OCI-LY3 (cell line): Measurements from ENCODE around the gene KDELR3.

Source experiments
- H2AFZ ChIP-seq: fragments of 200-600, 300-600 bp; shearing (Covaris generic); 2 replicates; pipeline ENCODE4 v1.6.0; 2014; ENCODE audit warnings: antibody characterized with exemption, low read depth, low read length
- H3K27ac ChIP-seq: fragments of 200-600, 300-600 bp; sonication (generic); 2 replicates; pipeline ENCODE4 v1.5.1; 2014; ENCODE audit warnings: mild to moderate bottlenecking, low read length, moderate library complexity, mixed read lengths
- H3K27me3 ChIP-seq: fragments of 200-600, 300-600 bp; sonication (generic); 2 replicates; pipeline ENCODE4 v1.6.1; 2014; ENCODE audit warnings: low read depth, low read length, mixed read lengths
- H3K36me3 ChIP-seq: fragments of 200-600, 300-600 bp; sonication (generic); replicated peaks from 2 replicates; pipeline ENCODE3; 2014; ENCODE audit warnings: low read depth, low read length, mixed read lengths
- H3K4me1 ChIP-seq: fragments of 300-600, 200-600 bp; sonication (generic); 2 replicates; pipeline ENCODE4 v1.6.1; 2014; ENCODE audit warnings: low read length, mixed read lengths
- H3K4me2 ChIP-seq: fragments of 200-600, 300-600 bp; sonication (generic); 2 replicates; pipeline ENCODE4 v1.6.1; 2014; ENCODE audit warnings: low read length, mixed read lengths
- H3K4me3 ChIP-seq: fragments of 300-600, 200-600 bp; sonication (generic); 2 replicates; pipeline ENCODE4 v1.5.1; 2014; ENCODE audit warnings: antibody characterized with exemption, mild to moderate bottlenecking, low read length, moderate library complexity
- H3K79me2 ChIP-seq: fragments of 300-600, 200-600 bp; shearing (Covaris generic); 2 replicates; pipeline ENCODE4 v1.6.1; 2014; ENCODE audit warnings: mild to moderate bottlenecking, low read length, mixed read lengths
- H3K9ac ChIP-seq: fragments of 300-600, 200-600 bp; shearing (Covaris generic); 2 replicates; pipeline ENCODE4 v1.6.0; 2014; ENCODE audit warnings: mild to moderate bottlenecking, low read length, moderate library complexity
- H3K9me3 ChIP-seq: fragments of 200-600, 300-600 bp; shearing (Covaris generic); 2 replicates; pipeline ENCODE4 v1.6.1; 2014; ENCODE audit warnings: low read length, mixed read lengths; ENCODE audit not compliant: insufficient read depth
- H4K20me1 ChIP-seq: fragments of 200-600, 300-600 bp; sonication (generic); 2 replicates; pipeline ENCODE4 v1.6.1; 2016; ENCODE audit warnings: low read length, mixed read lengths; ENCODE audit not compliant: insufficient read depth
- CTCF ChIP-seq: fragments of 200-600, 300-600 bp; sonication (generic); IDR thresholded peaks from 2 replicates; pipeline ENCODE4 v1.5.1; 2014; ENCODE audit warnings: antibody characterized with exemption, low read length, low read depth
- EZH2phosphoT487 ChIP-seq: fragments of 200-600 bp; shearing (Covaris generic); IDR thresholded peaks from 2 replicates; pipeline ENCODE4 v1.6.1; 2018; ENCODE audit warnings: antibody characterized with exemption, mixed run types, low read depth

Gene KDELR3

GRCh38 chr22:38464992-38465672 is 2.8 kb upstream of the KDELR3 start:
- TF ChIP-seq CTCF (no peak), EZH2phosphoT487 (no peak)
- Histone ChIP-seq H3K79me2 (no peaks in the 10 kb centered on the region), H2AFZ (no peak overlapping the region), H3K9me3 (no peaks in the 10 kb centered on the region), H3K36me3 (no peaks in the 10 kb centered on the region), H3K4me2 (no peak overlapping the region), H3K27me3 (peaks cover 31% of the 10 kb centered on the region), H3K9ac (no peak overlapping the region), H3K4me3 (no peak overlapping the region), H3K4me1 (no peaks in the 10 kb centered on the region), H3K27ac (no peak overlapping the region), H4K20me1 (no peaks in the 10 kb centered on the region)

- Histone ChIP-seq H3K4me2 (no peak overlapping the region), H3K9ac (no peak overlapping the region), H3K27me3 (peaks cover 23% of the 10 kb centered on the region), H3K4me1 (no peaks in the 10 kb centered on the region), H3K4me3 (no peak overlapping the region), H4K20me1 (no peaks in the 10 kb centered on the region), H3K27ac (no peak overlapping the region), H3K36me3 (no peaks in the 10 kb centered on the region), H3K9me3 (no peaks in the 10 kb centered on the region), H3K79me2 (no peaks in the 10 kb centered on the region), H2AFZ (no peak overlapping the region)
- TF ChIP-seq EZH2phosphoT487 (no peak), CTCF (no peak)
These were observed 2.0 kb upstream of the KDELR3 start for GRCh38 chr22:38465673-38466490.

- no peaks in the 10 kb centered on the region for H4K20me1 ChIP-seq
- no peaks in the 10 kb centered on the region for H3K36me3 ChIP-seq
- H3K79me2 ChIP-seq = no peaks in the 10 kb centered on the region
- peak overlapping the region; percentile 78 for H3K4me2 ChIP-seq
- H3K4me1 ChIP-seq = no peaks in the 10 kb centered on the region
- peak overlapping the region; percentile 76 for H3K4me3 ChIP-seq
- peaks cover 19% of the 10 kb centered on the region for H3K27me3 ChIP-seq
- H3K9me3 ChIP-seq = no peaks in the 10 kb centered on the region
- H2AFZ ChIP-seq = peak overlapping the region; percentile 51; the same call in 1 of the 2 replicates
- peak overlapping the region; percentile 24; the same call in 1 of the 2 replicates for H3K9ac ChIP-seq
- TF ChIP-seq EZH2phosphoT487 = no peak
- no peak for TF ChIP-seq CTCF
- no peak overlapping the region for H3K27ac ChIP-seq
These were observed 425 bp upstream of the KDELR3 start for GRCh38 chr22:38467438-38467903.
